Ovary (tissue), 9 donors: ENCODE measurements around the gene TLE7. TPM values are rescaled to one million over a fixed set of nuclear protein-coding genes. Genes with fewer than 3 reads are reported as not detected.

ENCODE experiments used
- DNase-seq, 5 donors: peaks; one replicate each; pipeline ENCODE4 v3.0.0-alpha.2; 2019 to 2020
- H3K27ac ChIP-seq, 2 donors: fragments of 200-600 bp; one replicate each; pipeline versions ENCODE4 v1.5.1 to v1.8.0; 2019 to 2022
- H3K27me3 ChIP-seq: fragments of 200-600 bp; one replicate; pipeline ENCODE4 v1.8.0; 2022
- H3K36me3 ChIP-seq: fragments of 200-600 bp; sonication (generic); one replicate; pipeline ENCODE4 v1.5.1; 2019
- H3K4me1 ChIP-seq: one replicate; pipeline ENCODE4 v1.8.1; 2013; ENCODE audit warnings: mild to moderate bottlenecking, moderate library complexity; ENCODE audit not compliant: insufficient read depth
- H3K4me3 ChIP-seq: fragments of 200-600 bp; sonication (generic); one replicate; pipeline ENCODE4 v1.5.1; 2017
- H3K9me3 ChIP-seq, 2 donors: fragments of 200-600 bp in 1 of 2; sonication (generic) in 1 of 2; one replicate each; pipeline versions ENCODE4 v1.5.1 to v1.8.1; 2013 to 2019; ENCODE audit warnings: mild to moderate bottlenecking in 1 of 2, moderate library complexity in 1 of 2
- EP300 ChIP-seq: sonication (generic); formaldehyde crosslinking; IDR thresholded peaks from one replicate; pipeline ENCODE4 v1.6.1; 2017; ENCODE audit warnings: antibody characterized with exemption
- POLR2A ChIP-seq: fragments of 450-650 bp; IDR thresholded peaks from one replicate; pipeline ENCODE4 v1.6.1; 2017; ENCODE audit warnings: antibody characterized with exemption, mild to moderate bottlenecking, moderate library complexity
- WGBS, 3 donors: extraction: QIAGEN DNeasy Blood & Tissue Kit in 1 of 3; methylation state at CpG; one replicate each; pipeline versions ENCODE4 v1.1.5 to v1.1.7; 2013 to 2017; 5-methylcytosine and 5-hydroxymethylcytosine counted together
- intact Hi-C, 4 donors: fragments of 100-400 bp; cut with DNase I; formaldehyde crosslinking; loops; one replicate each; pipeline versions ENCODE4 v1.11.0 to v1.15.1; 2022 to 2023
- polyA plus RNA-seq, 2 donors: library from polyadenylated mRNA; stranded (reverse); fragments of 200-250 nt in 1 of 2; fragments of 350-450 nt in 1 of 2; fragmentation: Illumina TruSeq in 1 of 2; extraction: RNeasy Lipid Tissue Mini Kit (QIAGEN cat#74804) in 1 of 2; gene quantifications; one replicate each; pipeline ENCODE4 v1.2.3, GENCODE V29; 2013 to 2014
- total RNA-seq, 7 donors: library from RNA; depleted of rRNA in 2 of 7; stranded (reverse); fragments of >200 nt in 2 of 7; fragmentation: NEBNext Ultra II Directional in 3 of 7; extraction: Animal tissue kit (Norgen Biotek cat#: 25700) in 3 of 7; gene quantifications; one replicate each; pipeline versions ENCODE4 v1.1.0 to v1.2.4, GENCODE V29; 2016 to 2023
- TF ChIP-seq, protein P1 (sequence below), 3 donors: fragments of 450-650 bp in 2 of 3; fragments of 200-600 bp in 1 of 3; IDR thresholded peaks; one replicate each; pipeline versions ENCODE4 v1.5.1 to v1.8.0; 2016 to 2022; ENCODE audit warnings: antibody characterized with exemption in 3 of 3, mild to moderate bottlenecking in 1 of 3
- donor health status: DM: no; HTN: no; CAD: no; lungs with moderate emphysema.
- donor health status: DM: no; HTN: no; CAD: no.
- donor health status: Bipolar disorder and iron deficiency.
- donor health status: DM: yes; HTN: yes; CAD: no.
- donor health status: DM: no; HTN: no; CAD: no.
- donor health status: DM: yes; HTN: yes; CAD: no.

The TLE7 gene
- total and polyA plus RNA-seq, 9 donors, result 0.10 TPM; not detected in 8

- no peak overlapping the region for H3K4me3 ChIP-seq
- H3K9me3 ChIP-seq, result no peaks in the 10 kb centered on the region
- 63 to 78% (median 72%) methylated on average over 6 of the region's 6 CpGs for WGBS, 3 donors
- intact Hi-C loops, result no loop called here
- H3K4me1 ChIP-seq, result no peaks in the 10 kb centered on the region
- H3K36me3 ChIP-seq, result no peaks in the 10 kb centered on the region
- H3K27me3 ChIP-seq, result no peaks in the 10 kb centered on the region
- no peak for DNase-seq
- H3K27ac ChIP-seq, result no peak overlapping the region
- TF ChIP-seq EP300 (no peak), POLR2A (no peak)
- TF ChIP-seq, protein P1, sequence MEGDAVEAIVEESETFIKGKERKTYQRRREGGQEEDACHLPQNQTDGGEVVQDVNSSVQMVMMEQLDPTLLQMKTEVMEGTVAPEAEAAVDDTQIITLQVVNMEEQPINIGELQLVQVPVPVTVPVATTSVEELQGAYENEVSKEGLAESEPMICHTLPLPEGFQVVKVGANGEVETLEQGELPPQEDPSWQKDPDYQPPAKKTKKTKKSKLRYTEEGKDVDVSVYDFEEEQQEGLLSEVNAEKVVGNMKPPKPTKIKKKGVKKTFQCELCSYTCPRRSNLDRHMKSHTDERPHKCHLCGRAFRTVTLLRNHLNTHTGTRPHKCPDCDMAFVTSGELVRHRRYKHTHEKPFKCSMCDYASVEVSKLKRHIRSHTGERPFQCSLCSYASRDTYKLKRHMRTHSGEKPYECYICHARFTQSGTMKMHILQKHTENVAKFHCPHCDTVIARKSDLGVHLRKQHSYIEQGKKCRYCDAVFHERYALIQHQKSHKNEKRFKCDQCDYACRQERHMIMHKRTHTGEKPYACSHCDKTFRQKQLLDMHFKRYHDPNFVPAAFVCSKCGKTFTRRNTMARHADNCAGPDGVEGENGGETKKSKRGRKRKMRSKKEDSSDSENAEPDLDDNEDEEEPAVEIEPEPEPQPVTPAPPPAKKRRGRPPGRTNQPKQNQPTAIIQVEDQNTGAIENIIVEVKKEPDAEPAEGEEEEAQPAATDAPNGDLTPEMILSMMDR (IDR thresholded peaks at IDR 0.05), result no peak
These were observed 61.0 kb downstream of the TLE7 start for GRCh38 chr16:71380831-71381230.

Other genes starting within 250 kb of the TLE7 start
- gene HYDIN, start 211.3 kb downstream of the TLE7 start, total RNA-seq, result 10 to 100 TPM in 2 of 7 donors, 1 to 10 TPM in 5; 2.9 to 59.4 (median 4.5) TPM
- gene HYDIN, start 211.3 kb downstream of the TLE7 start, polyA plus RNA-seq, result under 1 TPM; 0.39 to 0.95 TPM
- 10 to 100 TPM; 14.0 to 26.1 (median 18.4) TPM for gene CMTR2, start 152.7 kb downstream of the TLE7 start, total RNA-seq
- 10 to 100 TPM in 1 of 2 donors, 1 to 10 TPM in 1; 5.6 to 11.3 TPM for gene CMTR2, start 152.7 kb downstream of the TLE7 start, polyA plus RNA-seq
- 100 to 1,000 TPM in 1 of 7 donors, 10 to 100 TPM in 2, 1 to 10 TPM in 4; 1.7 to 176 (median 2.5) TPM for gene CALB2, start 83.3 kb downstream of the TLE7 start, total RNA-seq
- 10 to 100 TPM in 1 of 2 donors, 1 to 10 TPM in 1; 5.2 to 39.5 TPM for gene CALB2, start 83.3 kb downstream of the TLE7 start, polyA plus RNA-seq
- gene ZNF23, start 20.2 kb upstream of the TLE7 start, total RNA-seq, result 10 to 100 TPM in 1 of 7 donors, 1 to 10 TPM in 6; 5.4 to 10.8 (median 8.9) TPM
- 1 to 10 TPM; 6.9 to 9.0 TPM for gene ZNF23, start 20.2 kb upstream of the TLE7 start, polyA plus RNA-seq
- 1 to 10 TPM; 3.7 to 9.9 (median 6.0) TPM for gene ZNF19, start 47.3 kb upstream of the TLE7 start, total RNA-seq
- gene ZNF19, start 47.3 kb upstream of the TLE7 start, polyA plus RNA-seq, result 1 to 10 TPM; 4.0 to 5.5 TPM
- gene CHST4, start 84.4 kb upstream of the TLE7 start, total RNA-seq, result 1 to 10 TPM in 1 of 7 donors, under 1 TPM in 3, not detected in 3; 0.20 to 4.0 (median 0.70) TPM
- gene CHST4, start 84.4 kb upstream of the TLE7 start, polyA plus RNA-seq, result under 1 TPM; 0.05 to 0.10 TPM
- gene TAT, start 135.0 kb upstream of the TLE7 start, total RNA-seq, result 1 to 10 TPM in 1 of 7 donors, under 1 TPM in 3, not detected in 3; 0.20 to 1.3 (median 0.35) TPM
- under 1 TPM in 1 of 2 donors, not detected in 1; 0.02 TPM for gene TAT, start 135.0 kb upstream of the TLE7 start, polyA plus RNA-seq
- gene MARVELD3, start 184.1 kb upstream of the TLE7 start, total RNA-seq, result 1 to 10 TPM in 2 of 7 donors, under 1 TPM in 4, not detected in 1; 0.10 to 9.2 (median 0.68) TPM
- gene MARVELD3, start 184.1 kb upstream of the TLE7 start, polyA plus RNA-seq, result 1 to 10 TPM in 1 of 2 donors, under 1 TPM in 1; 0.20 to 1.5 TPM